ENCODE results near the gene RFX8.
A peak's percentile ranks its signal among the peaks of the same experiment; 100 is the strongest.

RFX8 gene

DNA sequence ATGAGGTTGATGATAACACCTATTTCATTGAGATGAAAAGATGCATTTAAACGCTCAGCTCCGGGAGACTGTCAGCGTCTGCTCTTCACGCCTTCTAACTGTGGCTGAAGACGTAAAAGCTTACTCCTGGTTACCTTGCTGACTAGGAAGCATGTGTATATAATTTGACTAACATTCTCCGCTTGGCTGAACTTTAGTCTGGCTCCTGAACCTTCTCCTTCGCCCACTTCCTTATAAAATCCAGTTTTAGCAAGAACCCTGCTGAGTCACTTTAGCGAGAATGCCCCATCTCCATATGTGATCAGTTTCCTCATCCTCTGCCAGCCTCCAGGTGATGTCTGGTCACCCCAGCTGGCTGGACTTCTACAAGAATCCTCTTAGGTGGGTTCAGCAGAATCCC lies 74.9 kb downstream of the RFX8 start:
- 85 to 87% methylated on average over 5 to 8 of the region's 8 CpGs for WGBS, 2 experiments (ENCODE audit: insufficient coverage in 2 of 2)

DNA sequence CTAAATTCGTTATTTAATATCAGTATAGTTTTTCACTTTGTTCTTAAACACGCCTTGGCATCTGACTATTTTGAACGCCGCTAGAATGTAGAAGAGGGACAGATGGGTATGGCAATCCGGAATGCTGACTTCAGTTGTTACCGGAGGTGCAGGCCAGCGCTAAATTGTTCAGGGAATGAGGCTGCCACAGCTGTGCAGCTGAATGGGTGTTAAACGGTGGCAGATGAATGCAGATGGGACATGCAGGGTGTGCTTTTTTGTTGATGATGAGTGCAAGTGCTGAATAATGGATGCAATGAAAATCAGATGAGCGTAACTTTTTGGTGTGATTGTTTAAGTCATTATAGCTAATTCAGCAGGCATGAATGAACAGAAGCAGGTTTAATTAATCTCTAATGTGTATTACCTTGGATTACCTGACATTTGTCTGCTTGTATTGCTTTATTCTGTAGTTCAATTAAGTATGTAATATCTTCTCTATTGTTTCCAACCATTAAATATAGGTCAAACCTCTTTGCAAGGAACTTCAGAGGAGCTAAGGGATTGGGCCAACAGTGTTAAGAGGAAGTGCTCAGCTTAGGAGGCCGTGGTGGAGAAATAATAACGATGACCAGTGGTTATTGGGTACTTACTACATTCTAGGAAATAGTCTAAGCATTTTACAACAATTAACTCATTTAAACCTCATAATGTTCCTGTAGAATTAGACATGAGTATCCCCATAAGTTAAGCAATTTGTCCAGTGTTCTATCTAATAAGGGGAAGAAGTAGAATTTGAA lies 75.7 kb downstream of the RFX8 start:
- H3K4me3 ChIP-seq (ENCODE audit: extremely low read depth, insufficient read depth, low read length, poor library complexity, severe bottlenecking), result no peak overlapping the region
- 89% methylated on average over 8 to 10 of the region's 11 CpGs for WGBS, 2 experiments (ENCODE audit: insufficient coverage in 2 of 2)
- no peaks in the 10 kb centered on the region for H3K36me3 ChIP-seq (ENCODE audit: control insufficient read depth, insufficient read depth, low read length)
- no peaks in the 10 kb centered on the region for H3K9me3 ChIP-seq (ENCODE audit: control insufficient read depth, low read length)
- no peak overlapping the region for H3K27ac ChIP-seq (ENCODE audit: low read depth, low read length, severe bottlenecking)
- H3K4me1 ChIP-seq (ENCODE audit: control insufficient read depth, insufficient read depth, low read length, poor library complexity, severe bottlenecking), result no peaks in the 10 kb centered on the region

More for the DNA sequence above, 74.9 kb downstream of the RFX8 start:
- Histone ChIP-seq H3K9me3 (ENCODE audit: control insufficient read depth, low read length) (no peaks in the 10 kb centered on the region), H3K4me3 (ENCODE audit: extremely low read depth, insufficient read depth, low read length, poor library complexity, severe bottlenecking) (no peak overlapping the region), H3K36me3 (ENCODE audit: control insufficient read depth, insufficient read depth, low read length) (no peaks in the 10 kb centered on the region), H3K27ac (ENCODE audit: low read depth, low read length, severe bottlenecking) (no peak overlapping the region), H3K4me1 (ENCODE audit: control insufficient read depth, insufficient read depth, low read length, poor library complexity, severe bottlenecking) (no peaks in the 10 kb centered on the region)

DNA sequence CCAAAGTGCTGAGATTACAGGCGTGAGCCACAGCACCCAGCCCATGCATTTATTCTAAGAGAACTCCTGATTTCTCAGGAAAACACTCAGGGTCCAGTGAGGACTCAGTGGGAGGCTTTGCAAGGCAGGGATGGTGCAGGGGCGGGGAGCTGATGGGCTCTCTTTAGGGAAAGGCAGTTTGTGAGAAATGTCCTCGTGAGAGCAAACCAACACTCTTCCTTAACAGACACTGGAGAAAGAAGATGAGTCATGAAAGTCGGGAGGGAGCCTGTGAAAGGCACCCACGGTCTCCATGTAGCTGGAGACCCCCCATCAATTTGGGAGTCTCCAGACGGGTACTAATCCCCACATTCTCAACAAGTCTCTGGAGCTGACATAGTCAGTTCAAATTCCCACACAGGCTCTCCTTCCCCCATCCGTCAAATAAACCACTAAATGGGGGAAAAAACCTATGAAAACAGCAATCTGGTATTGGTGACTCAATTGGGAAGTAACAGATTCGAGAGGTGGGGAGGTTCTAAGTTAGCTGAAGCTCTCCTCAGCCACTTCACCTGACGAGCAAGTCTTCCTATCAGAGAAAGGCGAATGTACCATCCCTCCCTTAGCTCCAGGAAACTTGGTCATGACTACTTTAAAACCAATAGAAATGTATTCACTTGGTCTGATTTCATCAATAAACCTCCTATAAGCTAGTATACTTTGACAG lies 76.6 kb downstream of the RFX8 start:
- Histone ChIP-seq H3K36me3 (ENCODE audit: control insufficient read depth, insufficient read depth, low read length) (no peaks in the 10 kb centered on the region), H3K27ac (ENCODE audit: low read depth, low read length, severe bottlenecking) (no peak overlapping the region), H3K4me1 (ENCODE audit: control insufficient read depth, insufficient read depth, low read length, poor library complexity, severe bottlenecking) (no peaks in the 10 kb centered on the region), H3K4me3 (ENCODE audit: extremely low read depth, insufficient read depth, low read length, poor library complexity, severe bottlenecking) (no peak overlapping the region), H3K9me3 (ENCODE audit: control insufficient read depth, low read length) (no peaks in the 10 kb centered on the region)
- 51 to 68% methylated on average over 2 to 5 of the region's 10 CpGs for WGBS, 2 experiments (ENCODE audit: insufficient coverage in 2 of 2)

DNA sequence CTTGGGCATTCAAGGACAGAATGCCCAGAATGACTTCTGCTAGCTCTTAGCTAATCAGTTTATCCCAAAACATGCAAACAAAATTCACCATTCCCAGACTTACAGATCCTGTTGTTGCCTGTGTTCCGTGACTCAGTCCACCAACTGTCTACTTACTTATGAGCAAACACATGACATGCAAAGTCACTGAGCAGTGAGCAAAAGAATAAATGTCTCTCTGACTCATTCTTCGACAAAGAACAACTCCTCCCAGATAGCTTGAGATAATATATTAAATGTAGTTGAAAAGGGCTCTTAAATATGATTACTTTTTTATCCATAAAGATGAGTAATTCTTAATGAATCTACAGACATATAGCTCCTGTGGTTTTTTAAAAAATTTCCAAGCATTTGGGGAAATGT lies 78.6 kb downstream of the RFX8 start:
- H3K4me1 ChIP-seq (ENCODE audit: control insufficient read depth, insufficient read depth, low read length, poor library complexity, severe bottlenecking), result no peaks in the 10 kb centered on the region
- H3K27ac ChIP-seq (ENCODE audit: low read depth, low read length, severe bottlenecking), result no peak overlapping the region
- H3K9me3 ChIP-seq (ENCODE audit: control insufficient read depth, low read length), result no peaks in the 10 kb centered on the region
- no peaks in the 10 kb centered on the region for H3K36me3 ChIP-seq (ENCODE audit: control insufficient read depth, insufficient read depth, low read length)
- no peak overlapping the region for H3K4me3 ChIP-seq (ENCODE audit: extremely low read depth, insufficient read depth, low read length, poor library complexity, severe bottlenecking)
- WGBS, 2 experiments (ENCODE audit: insufficient coverage in 2 of 2), result 80 to 100% methylated on average over 1 of the region's 2 CpGs

DNA sequence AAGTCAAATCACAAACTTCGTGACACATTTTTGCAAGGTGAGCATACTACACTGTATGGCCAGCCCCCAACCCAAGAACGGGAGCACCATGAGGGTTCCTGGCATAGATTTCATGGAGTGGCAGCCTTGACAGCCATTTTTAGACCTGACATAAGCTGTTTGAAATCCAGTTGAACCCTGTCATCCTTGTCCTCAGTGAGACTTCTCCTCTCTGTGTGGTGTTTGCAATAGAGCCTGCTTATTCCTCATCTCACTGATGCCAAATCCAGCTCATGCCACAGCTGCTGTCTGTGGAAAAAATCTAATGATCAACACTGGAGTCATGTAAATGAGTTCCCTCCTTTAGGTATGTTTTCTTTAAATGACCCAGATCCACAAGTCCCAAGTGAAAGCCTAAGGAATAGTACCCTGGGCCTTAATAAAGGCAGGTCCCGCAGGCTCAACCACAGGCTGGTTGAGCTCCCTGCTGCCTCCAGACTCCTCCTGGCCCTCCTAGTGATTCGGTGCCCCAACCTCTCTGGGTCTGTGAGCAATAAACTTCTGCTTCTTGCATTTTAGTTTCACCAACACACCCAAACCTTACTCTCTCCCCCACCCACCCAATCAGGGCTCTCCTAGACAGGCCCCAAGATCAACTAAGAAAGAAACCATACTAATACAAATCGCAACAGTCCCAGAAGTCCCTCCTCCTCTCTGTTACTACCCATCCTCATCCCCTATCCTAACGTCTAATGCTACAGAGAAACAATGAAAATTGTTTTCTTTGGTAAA lies 79.2 kb downstream of the RFX8 start:
- 91 to 93% methylated on average over 4 to 6 of the region's 6 CpGs for WGBS, 2 experiments (ENCODE audit: insufficient coverage in 2 of 2)
- H3K27ac ChIP-seq (ENCODE audit: low read depth, low read length, severe bottlenecking), result no peak overlapping the region
- H3K36me3 ChIP-seq (ENCODE audit: control insufficient read depth, insufficient read depth, low read length), result no peaks in the 10 kb centered on the region

DNA sequence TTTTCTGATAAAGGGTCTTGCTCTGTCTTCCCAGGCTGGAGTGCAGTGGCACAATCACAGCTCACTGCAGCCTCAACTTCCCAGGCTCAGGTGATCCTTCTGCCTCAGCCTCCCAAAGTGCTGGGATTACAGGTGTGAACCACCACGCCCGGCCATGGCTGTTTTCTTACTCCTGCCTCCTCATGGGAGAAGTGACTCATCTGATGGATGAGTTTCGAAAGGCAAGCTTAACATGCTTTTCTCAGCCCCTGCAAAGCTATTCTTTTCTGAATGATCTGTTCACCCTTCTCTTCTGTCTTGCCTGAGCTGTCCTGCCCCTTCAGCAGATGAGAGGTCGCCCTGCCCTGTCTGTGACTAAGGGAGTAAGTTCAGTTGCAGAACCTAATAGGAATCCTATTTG lies 86.7 kb downstream of the RFX8 start:
- Histone ChIP-seq H3K36me3 (ENCODE audit: control insufficient read depth, insufficient read depth, low read length) (no peaks in the 10 kb centered on the region), H3K27ac (ENCODE audit: low read depth, low read length, severe bottlenecking) (no peak overlapping the region), H3K4me1 (ENCODE audit: control insufficient read depth, insufficient read depth, low read length, poor library complexity, severe bottlenecking) (no peaks in the 10 kb centered on the region), H3K9me3 (ENCODE audit: control insufficient read depth, low read length) (no peaks in the 10 kb centered on the region), H3K4me3 (ENCODE audit: extremely low read depth, insufficient read depth, low read length, poor library complexity, severe bottlenecking) (no peak overlapping the region)
- 68 to 69% methylated on average over 3 of the region's 4 CpGs for WGBS, 2 experiments (ENCODE audit: insufficient coverage in 2 of 2)

More for the DNA sequence above, 79.2 kb downstream of the RFX8 start:
- Histone ChIP-seq H3K9me3 (ENCODE audit: control insufficient read depth, low read length) (no peaks in the 10 kb centered on the region), H3K4me3 (ENCODE audit: extremely low read depth, insufficient read depth, low read length, poor library complexity, severe bottlenecking) (no peak overlapping the region), H3K4me1 (ENCODE audit: control insufficient read depth, insufficient read depth, low read length, poor library complexity, severe bottlenecking) (no peaks in the 10 kb centered on the region)

DNA sequence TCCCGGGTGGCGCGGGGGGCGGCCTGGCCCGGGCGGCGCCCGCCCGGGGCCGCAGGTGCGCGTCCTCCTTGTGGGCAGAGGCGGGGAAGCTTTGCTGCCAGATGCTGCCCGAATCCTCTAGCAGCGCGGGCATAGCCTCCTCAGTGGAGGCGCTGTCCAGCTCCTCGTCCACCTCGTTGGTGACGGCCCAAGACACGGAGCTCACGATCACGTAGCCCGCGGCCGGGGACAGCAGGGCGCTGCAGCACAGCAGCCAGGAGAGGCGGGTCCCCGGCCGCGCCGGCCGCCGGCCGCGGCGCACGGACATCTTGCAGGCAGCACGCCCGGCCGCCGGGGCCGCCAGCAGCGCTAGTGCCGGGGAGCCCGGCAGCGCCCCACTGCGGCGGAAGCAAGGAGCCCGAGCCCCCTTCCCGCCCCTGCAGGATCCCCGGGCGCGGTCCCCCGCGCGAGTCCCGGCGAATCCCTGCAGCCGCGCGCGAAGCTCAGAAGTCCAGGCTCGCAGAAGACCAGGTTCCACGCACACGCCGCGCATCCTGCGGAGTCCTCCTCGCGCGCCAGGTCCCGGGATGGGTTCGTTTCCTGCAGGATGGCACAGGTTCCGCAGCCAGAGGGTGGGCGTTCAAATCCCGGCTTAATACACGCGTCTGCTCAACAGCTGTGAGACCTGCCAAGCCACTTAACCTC lies 87.6 kb downstream of the RFX8 start, which contains the start of gene CREG2:
Gene CREG2 (minus strand): TSS at position 353 of the 684 bp plus-strand sequence. CDS start 46 bp downstream, at position 307.
- peak within 1 kb of the TSS; percentile 35 for H3K4me3 ChIP-seq (ENCODE audit: extremely low read depth, insufficient read depth, low read length, poor library complexity, severe bottlenecking)
- 2% methylated on average over 54 to 65 of the region's 79 CpGs for WGBS, 2 experiments (ENCODE audit: insufficient coverage in 2 of 2)
- no peaks in the 10 kb centered on the region for H3K9me3 ChIP-seq (ENCODE audit: control insufficient read depth, low read length)
- no peak within 1 kb of the TSS for H3K27ac ChIP-seq (ENCODE audit: low read depth, low read length, severe bottlenecking)
- H3K36me3 ChIP-seq (ENCODE audit: control insufficient read depth, insufficient read depth, low read length), result no peaks in the 10 kb centered on the region
- H3K4me1 ChIP-seq (ENCODE audit: control insufficient read depth, insufficient read depth, low read length, poor library complexity, severe bottlenecking), result no peaks in the 10 kb centered on the region

DNA sequence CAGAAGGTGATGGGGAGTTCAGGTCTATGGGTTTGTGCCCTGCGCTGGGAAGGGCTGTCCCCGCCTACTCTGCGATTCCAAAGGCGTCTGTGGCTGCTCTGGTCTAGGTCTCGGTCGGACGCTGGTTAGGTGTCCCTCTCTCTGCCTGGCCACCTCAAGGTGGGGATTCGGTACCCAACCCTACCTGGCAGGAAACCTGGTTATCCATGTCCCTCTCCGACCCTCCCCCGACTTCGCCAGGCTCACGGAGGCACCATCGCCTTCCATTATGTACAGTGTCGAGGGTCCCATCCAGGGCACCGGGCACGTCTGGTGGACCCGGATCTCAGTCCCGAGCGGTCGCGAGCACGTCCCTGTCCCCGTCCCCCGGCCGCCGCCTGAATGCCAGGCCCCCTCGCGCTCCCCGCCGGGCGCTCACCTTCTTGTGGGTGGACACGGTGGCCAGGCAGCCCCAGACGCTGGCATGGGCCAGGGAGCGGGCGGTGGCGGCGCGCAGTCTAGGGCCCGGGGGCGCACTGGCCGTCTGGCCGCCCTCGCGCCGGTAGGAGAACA lies 88.2 kb downstream of the RFX8 start:
- H3K4me3 ChIP-seq (ENCODE audit: extremely low read depth, insufficient read depth, low read length, poor library complexity, severe bottlenecking), result peak overlapping the region; percentile 35
- 1 to 2% methylated on average over 34 to 41 of the region's 45 CpGs for WGBS, 2 experiments (ENCODE audit: insufficient coverage in 2 of 2)
- H3K27ac ChIP-seq (ENCODE audit: low read depth, low read length, severe bottlenecking), result no peak overlapping the region
- no peaks in the 10 kb centered on the region for H3K9me3 ChIP-seq (ENCODE audit: control insufficient read depth, low read length)
- H3K4me1 ChIP-seq (ENCODE audit: control insufficient read depth, insufficient read depth, low read length, poor library complexity, severe bottlenecking), result no peaks in the 10 kb centered on the region
- H3K36me3 ChIP-seq (ENCODE audit: control insufficient read depth, insufficient read depth, low read length), result no peaks in the 10 kb centered on the region

DNA sequence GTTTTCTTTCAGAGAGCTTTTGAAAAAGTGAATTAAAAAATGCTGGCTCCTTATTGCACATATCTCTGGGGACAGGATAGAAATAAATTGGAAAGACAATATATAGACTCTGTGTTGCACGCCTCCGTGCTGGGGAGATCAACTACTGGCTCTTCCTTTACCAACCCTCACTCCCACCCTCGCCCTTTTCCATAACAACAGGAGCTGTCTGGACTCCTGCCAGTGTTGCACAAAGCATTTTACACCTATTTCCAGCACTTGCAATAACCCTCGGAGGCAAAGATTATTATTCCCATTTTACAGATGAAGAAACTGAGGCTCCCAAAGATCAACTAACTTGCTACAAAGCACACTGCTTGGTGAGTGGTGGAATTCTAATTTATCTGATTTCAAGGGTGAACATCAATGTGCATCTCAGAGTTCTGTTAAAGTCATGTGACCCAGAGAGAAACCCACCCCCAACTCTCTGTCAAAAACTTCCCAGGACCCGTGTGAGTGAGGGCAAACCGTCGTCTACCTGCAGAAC lies 91.8 kb downstream of the RFX8 start:
- Histone ChIP-seq H3K9me3 (ENCODE audit: control insufficient read depth, low read length) (no peaks in the 10 kb centered on the region), H3K27ac (ENCODE audit: low read depth, low read length, severe bottlenecking) (no peak overlapping the region), H3K36me3 (ENCODE audit: control insufficient read depth, insufficient read depth, low read length) (no peaks in the 10 kb centered on the region), H3K4me1 (ENCODE audit: control insufficient read depth, insufficient read depth, low read length, poor library complexity, severe bottlenecking) (no peaks in the 10 kb centered on the region), H3K4me3 (ENCODE audit: extremely low read depth, insufficient read depth, low read length, poor library complexity, severe bottlenecking) (no peak overlapping the region)
- 77 to 83% methylated on average over 5 to 6 of the region's 7 CpGs for WGBS, 2 experiments (ENCODE audit: insufficient coverage in 2 of 2)

DNA sequence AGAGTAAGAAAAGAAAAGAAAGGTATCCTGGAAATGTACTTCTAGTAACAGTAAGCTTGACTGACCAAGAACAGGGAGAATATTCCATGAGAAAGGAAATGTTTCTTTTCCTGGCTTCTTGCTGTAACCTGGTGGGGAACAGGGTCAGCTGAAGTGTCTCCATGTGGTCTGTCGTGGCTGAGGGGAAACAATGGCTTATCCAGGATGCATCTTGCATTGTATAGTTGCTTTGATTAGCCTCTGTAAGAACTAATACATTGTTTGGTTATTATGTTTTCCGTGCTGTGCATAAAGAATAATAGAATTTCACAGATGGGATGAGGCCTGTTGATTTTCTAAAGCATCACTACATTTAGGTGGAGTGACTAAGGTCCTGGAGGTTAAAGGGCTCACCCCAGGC lies 92.5 kb downstream of the RFX8 start:
- H3K9me3 ChIP-seq (ENCODE audit: control insufficient read depth, low read length), result no peaks in the 10 kb centered on the region
- H3K4me1 ChIP-seq (ENCODE audit: control insufficient read depth, insufficient read depth, low read length, poor library complexity, severe bottlenecking), result no peaks in the 10 kb centered on the region
- H3K4me3 ChIP-seq (ENCODE audit: extremely low read depth, insufficient read depth, low read length, poor library complexity, severe bottlenecking), result no peak overlapping the region
- H3K36me3 ChIP-seq (ENCODE audit: control insufficient read depth, insufficient read depth, low read length), result no peaks in the 10 kb centered on the region
- H3K27ac ChIP-seq (ENCODE audit: low read depth, low read length, severe bottlenecking), result no peak overlapping the region
- 30 to 72% methylated on average over 1 to 2 of the region's 2 CpGs for WGBS, 2 experiments (ENCODE audit: insufficient coverage in 2 of 2)
